Measurements from ENCODE around the gene TEK. TPM values are rescaled to one million over a fixed set of nuclear protein-coding genes. Genes with fewer than 3 reads are reported as not detected.

The TEK gene
- polyA plus RNA-seq, 3 donors = not detected

DNA sequence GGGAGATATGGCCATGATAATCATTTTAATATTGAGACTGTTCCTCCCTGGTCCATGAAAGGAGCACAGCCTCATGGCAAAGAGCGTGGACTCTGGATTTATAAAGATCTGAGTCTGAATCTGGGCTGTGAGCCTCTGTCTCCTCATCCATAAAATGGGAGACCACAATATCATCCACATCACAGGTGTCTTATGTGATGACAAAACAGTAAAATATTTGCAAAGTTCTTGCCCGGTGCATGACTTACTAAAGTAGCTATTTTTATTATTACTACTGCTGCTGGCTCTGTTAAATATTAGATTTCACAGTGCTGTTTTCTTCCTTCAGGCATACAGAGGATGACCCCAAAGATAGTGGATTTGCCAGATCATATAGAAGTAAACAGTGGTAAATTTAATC is 74.1 kb downstream of the TEK start:
- no peak overlapping the region for H3K4me2 ChIP-seq (replicated peaks; ENCODE audit: extremely low read depth, low read length, poor library complexity, severe bottlenecking)

DNA sequence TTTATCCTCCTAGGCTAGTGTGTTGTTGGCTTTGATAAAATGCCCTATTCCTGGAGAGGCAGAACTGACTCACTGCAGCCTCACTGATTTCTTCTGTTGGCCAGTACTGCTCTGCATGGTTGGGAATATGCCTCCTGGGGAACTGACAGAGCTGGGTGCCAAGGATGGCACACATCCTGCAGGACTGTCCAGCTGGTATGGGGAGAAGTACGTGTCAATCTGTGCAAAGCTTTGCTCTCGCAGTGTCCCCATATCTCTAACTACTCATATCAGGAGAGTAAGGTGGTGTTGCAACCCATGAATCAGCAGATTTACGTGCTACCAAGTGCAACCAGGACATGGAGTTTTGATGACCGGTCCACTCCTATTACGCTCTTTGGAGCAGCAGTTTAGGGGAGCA is 74.7 kb downstream of the TEK start:
- TF ChIP-seq, protein P1, sequence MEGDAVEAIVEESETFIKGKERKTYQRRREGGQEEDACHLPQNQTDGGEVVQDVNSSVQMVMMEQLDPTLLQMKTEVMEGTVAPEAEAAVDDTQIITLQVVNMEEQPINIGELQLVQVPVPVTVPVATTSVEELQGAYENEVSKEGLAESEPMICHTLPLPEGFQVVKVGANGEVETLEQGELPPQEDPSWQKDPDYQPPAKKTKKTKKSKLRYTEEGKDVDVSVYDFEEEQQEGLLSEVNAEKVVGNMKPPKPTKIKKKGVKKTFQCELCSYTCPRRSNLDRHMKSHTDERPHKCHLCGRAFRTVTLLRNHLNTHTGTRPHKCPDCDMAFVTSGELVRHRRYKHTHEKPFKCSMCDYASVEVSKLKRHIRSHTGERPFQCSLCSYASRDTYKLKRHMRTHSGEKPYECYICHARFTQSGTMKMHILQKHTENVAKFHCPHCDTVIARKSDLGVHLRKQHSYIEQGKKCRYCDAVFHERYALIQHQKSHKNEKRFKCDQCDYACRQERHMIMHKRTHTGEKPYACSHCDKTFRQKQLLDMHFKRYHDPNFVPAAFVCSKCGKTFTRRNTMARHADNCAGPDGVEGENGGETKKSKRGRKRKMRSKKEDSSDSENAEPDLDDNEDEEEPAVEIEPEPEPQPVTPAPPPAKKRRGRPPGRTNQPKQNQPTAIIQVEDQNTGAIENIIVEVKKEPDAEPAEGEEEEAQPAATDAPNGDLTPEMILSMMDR (IDR thresholded peaks at IDR 0.05) = no peak
- no peak overlapping the region for H3K4me2 ChIP-seq (replicated peaks; ENCODE audit: extremely low read depth, low read length, poor library complexity, severe bottlenecking)

More for the DNA sequence above, 74.1 kb downstream of the TEK start:
- Mint-ChIP-seq H3K4me1 (no peaks in the 10 kb centered on the region), H3K27ac (no peak overlapping the region), H3K27me3 (ENCODE audit: low read depth in 3 of 3) (no peaks in the 10 kb centered on the region), H3K36me3 (no peaks in the 10 kb centered on the region), H3K4me3 (no peak overlapping the region), H3K9me3 (peaks cover 0 to 2% (median 0%) of the 10 kb centered on the region in 7 donors)
- Histone ChIP-seq H3K9ac (ENCODE audit: insufficient read depth, low read length, poor library complexity, severe bottlenecking) (no peak overlapping the region), H3K4me1 (ENCODE audit: control insufficient read depth in 1 of 2, insufficient read depth in 2 of 2, low read length in 2 of 2) (no peaks in the 10 kb centered on the region), H3K36me3 (replicated peaks in 1 of 2; ENCODE audit: control insufficient read depth in 1 of 2, insufficient read depth in 2 of 2, low read length in 2 of 2) (no peaks in the 10 kb centered on the region), H3K79me2 (ENCODE audit: insufficient read depth, low read length) (no peaks in the 10 kb centered on the region), H3K4me3 (replicated peaks in 1 of 3; ENCODE audit: low read depth in 2 of 3, low read length in 3 of 3) (no peak overlapping the region), H3K27me3 (ENCODE audit: control insufficient read depth in 2 of 2, insufficient read depth in 2 of 2, low read length in 2 of 2) (no peaks in the 10 kb centered on the region), H3K9me3 (replicated peaks in 1 of 2; ENCODE audit: control insufficient read depth in 1 of 2, insufficient read depth in 1 of 2, low read length in 2 of 2) (no peaks in the 10 kb centered on the region), H2AFZ (ENCODE audit: insufficient read depth, low read depth, low read length, poor library complexity, severe bottlenecking) (no peak overlapping the region), H3K27ac (ENCODE audit: low read depth in 1 of 2, low read length in 2 of 2) (no peak overlapping the region), H4K20me1 (ENCODE audit: insufficient read depth, low read length) (no peaks in the 10 kb centered on the region)
- intact Hi-C loops (cut with micrococcal nuclease) = no loop called here
- DNase-seq = no peak
- WGBS (ENCODE audit: insufficient coverage) = no CpG with 5 or more reads among the region's 2 CpGs
- TF ChIP-seq, protein P1 (IDR thresholded peaks at IDR 0.05) = no peak

More for the DNA sequence above, 74.7 kb downstream of the TEK start:
- H3K27me3 ChIP-seq (ENCODE audit: control insufficient read depth in 2 of 2, insufficient read depth in 2 of 2, low read length in 2 of 2) = no peaks in the 10 kb centered on the region
- H2AFZ ChIP-seq (ENCODE audit: insufficient read depth, low read depth, low read length, poor library complexity, severe bottlenecking) = no peak overlapping the region
- no peaks in the 10 kb centered on the region for H3K36me3 ChIP-seq (replicated peaks in 1 of 2; ENCODE audit: control insufficient read depth in 1 of 2, insufficient read depth in 2 of 2, low read length in 2 of 2)
- Mint-ChIP-seq H3K4me3 (no peak overlapping the region), H3K36me3 (no peaks in the 10 kb centered on the region), H3K27ac (no peak overlapping the region), H3K4me1 (no peaks in the 10 kb centered on the region), H3K27me3 (ENCODE audit: low read depth in 3 of 3) (no peaks in the 10 kb centered on the region), H3K9me3 (peaks cover 0 to 2% (median 0%) of the 10 kb centered on the region in 7 donors)
- H4K20me1 ChIP-seq (ENCODE audit: insufficient read depth, low read length) = no peaks in the 10 kb centered on the region
- no peaks in the 10 kb centered on the region for H3K79me2 ChIP-seq (ENCODE audit: insufficient read depth, low read length)
- H3K9me3 ChIP-seq (replicated peaks in 1 of 2; ENCODE audit: control insufficient read depth in 1 of 2, insufficient read depth in 1 of 2, low read length in 2 of 2) = no peaks in the 10 kb centered on the region
- H3K9ac ChIP-seq (ENCODE audit: insufficient read depth, low read length, poor library complexity, severe bottlenecking) = no peak overlapping the region
- DNase-seq = no peak
- whole genome bisulfite sequencing (ENCODE audit: insufficient coverage) = no CpG with 5 or more reads among the region's 5 CpGs
- intact Hi-C loops (cut with micrococcal nuclease) = no loop called here
- H3K27ac ChIP-seq (ENCODE audit: low read depth in 1 of 2, low read length in 2 of 2) = no peak overlapping the region
- H3K4me3 ChIP-seq (replicated peaks in 1 of 3; ENCODE audit: low read depth in 2 of 3, low read length in 3 of 3) = no peak overlapping the region
- H3K4me1 ChIP-seq (ENCODE audit: control insufficient read depth in 1 of 2, insufficient read depth in 2 of 2, low read length in 2 of 2) = no peaks in the 10 kb centered on the region
